Stimulated activated CD4-positive, alpha-beta T cell treated with anti-CD3 and anti-CD28 coated beads, Interleukin-15, amount 100 ng/mL, for 1 hour (primary cell): ENCODE results near the gene HOMER1.
"Not testable (repeated sequence)": the region's sequence is repeated elsewhere in the genome, so short reads cannot be mapped to it uniquely, and the experiment has no call there.

Source experiments
- DNase-seq, 2 donors: peaks; one replicate each; pipeline ENCODE4 v3.0.0-alpha.2; 2020; ENCODE audit warnings: low read depth in 1 of 2, low spot score in 1 of 2

The HOMER1 gene

GRCh38 chr5:79423296-79423695 lies 90.6 kb downstream of the HOMER1 start:
- DNase-seq: no peak

DNA sequence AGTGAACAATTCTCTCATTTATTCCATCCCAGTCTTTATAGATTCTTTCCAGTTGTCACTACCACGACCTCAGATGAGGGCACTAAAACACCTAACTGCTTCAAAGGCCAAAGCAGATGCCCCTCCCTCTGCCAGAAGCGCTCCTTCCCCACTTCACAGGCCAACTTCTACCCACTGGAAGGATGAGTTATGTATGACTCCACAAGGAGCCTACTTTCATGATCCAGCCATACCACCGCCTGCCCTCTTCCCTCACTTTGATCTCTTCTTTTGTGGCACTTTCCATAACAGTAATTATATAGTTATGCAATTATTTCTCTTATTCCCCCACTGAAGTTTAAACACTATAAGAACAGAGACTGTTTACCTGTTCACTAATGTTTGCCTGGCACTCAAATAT lies 93.7 kb downstream of the HOMER1 start:
- no peak for DNase-seq

GRCh38 chr5:79418276-79418675 lies 95.7 kb downstream of the HOMER1 start:
- no peak for DNase-seq

DNA sequence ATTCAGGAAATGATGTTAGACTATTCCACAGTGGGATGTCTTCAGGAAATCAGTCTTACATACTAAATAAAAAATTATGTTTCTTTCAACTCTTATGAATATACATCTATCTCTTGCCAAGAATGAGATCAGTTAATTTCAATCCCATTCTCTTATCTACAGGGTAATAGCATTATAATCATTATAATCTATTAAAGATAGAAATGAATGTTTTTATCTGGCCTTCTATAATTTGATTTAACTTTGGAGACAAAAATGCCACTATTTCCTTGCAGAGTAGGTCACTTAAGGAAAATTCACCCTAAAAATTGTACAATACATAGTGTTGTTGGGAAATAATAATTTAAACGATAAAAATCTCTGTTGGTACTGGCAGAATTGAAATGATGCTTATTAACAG lies 96.4 kb downstream of the HOMER1 start:
- no peak for DNase-seq

DNA sequence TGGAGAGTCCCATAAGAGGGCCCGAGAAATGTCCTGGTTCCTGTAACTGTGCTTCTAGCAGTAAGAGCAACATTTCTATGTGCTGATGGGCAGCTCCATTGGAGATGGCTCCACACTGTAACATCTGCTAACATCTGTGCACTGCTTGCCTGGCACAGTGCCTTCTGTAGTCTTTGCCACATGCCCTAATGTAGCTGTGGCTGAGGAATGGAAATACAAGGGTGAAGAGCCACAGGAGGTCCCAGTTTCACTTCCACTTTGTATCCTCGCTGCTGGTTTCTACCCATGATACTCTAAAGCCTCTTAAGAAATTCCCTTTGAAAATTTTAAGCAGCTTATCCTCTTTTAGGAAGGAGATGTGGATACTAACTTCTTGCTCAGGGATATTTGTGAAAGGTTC lies 97.4 kb downstream of the HOMER1 start:
- DNase-seq: no peak

DNA sequence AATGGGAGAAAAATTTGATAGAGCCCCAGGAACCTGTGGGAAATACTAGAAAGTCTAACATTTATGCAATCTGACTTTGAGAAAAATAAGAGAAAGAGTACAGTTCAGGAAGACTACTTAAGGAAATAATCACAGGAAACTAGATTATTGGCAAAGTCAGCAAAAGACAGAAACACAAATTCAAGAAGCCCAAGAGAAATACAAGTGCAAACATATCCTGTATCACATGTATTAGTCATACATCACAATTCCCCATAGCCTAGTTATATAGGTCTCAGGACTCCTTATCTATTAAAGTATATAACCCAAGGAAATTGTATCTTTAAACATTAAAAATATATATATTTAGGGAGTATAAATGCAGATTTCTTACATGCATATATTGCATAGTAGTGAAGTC lies 100.8 kb downstream of the HOMER1 start:
- DNase-seq: no peak

- no peak for DNase-seq
Measured at GRCh38 chr5:79408028-79408427, 105.9 kb downstream of the HOMER1 start.

- DNase-seq: no peak
Measured at GRCh38 chr5:79407591-79407990, 106.3 kb downstream of the HOMER1 start.

GRCh38 chr5:79401216-79401615 lies 112.7 kb downstream of the HOMER1 start:
- no peak for DNase-seq

DNA sequence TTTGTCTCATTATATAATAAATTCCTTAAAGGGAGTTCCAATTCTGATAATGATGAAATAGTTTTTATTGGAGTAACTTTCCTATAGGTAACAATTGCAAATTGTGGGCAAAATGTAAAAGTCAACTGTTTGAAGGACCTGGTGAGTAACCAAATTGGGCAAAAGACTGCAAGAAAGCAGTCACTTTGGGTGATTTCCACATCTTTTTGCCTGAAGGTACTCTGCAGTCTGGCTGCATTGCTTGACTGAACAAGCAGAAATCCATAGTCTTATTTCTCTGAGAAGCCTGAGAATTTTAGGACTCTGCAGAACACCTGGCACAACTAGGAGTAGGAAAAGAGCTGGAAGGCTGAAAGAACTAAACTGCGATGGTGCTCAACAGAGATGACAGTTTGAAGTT lies 114.9 kb downstream of the HOMER1 start:
- no peak for DNase-seq

- DNase-seq: no peak
Measured at GRCh38 chr5:79397080-79397479, 116.9 kb downstream of the HOMER1 start.

GRCh38 chr5:79396265-79396664 lies 117.7 kb downstream of the HOMER1 start:
- DNase-seq: no peak

- DNase-seq: no peak
Measured at GRCh38 chr5:79395296-79395695, 118.6 kb downstream of the HOMER1 start.

- no peak for DNase-seq
Measured at GRCh38 chr5:79392776-79393175, 121.2 kb downstream of the HOMER1 start.

GRCh38 chr5:79386679-79387078 lies 127.3 kb downstream of the HOMER1 start:
- DNase-seq: no peak

GRCh38 chr5:79385126-79385525 lies 128.8 kb downstream of the HOMER1 start:
- DNase-seq: not testable (repeated sequence)

DNA sequence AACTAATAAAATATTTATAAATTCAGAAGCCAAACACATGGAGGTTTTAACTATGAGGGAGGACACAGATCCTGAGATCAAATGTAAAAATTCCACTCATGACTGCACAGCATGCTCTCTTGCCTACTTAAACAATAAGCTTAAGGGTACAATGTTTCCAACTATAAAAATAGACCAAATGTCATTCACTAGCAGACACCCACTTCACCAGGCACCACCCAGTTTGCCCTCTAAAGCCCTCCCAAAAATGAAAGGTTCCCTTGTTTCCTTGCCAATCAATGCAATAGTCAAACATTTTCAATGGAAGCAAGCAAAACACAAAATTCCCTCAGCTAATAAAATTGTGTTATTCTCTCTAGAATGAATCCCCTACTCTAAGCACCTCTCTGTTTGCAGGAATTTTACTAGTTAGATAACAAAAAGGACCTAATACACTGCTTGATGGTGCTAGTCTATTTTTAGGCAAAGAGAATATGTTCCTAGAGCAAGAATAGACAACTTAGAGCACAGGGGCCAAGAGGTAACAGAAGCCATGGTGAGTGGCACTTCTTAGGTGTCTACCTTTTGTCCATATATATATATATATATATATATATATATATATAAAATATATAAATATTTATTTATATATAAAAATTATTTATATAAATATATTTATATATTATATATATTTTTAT lies 135.3 kb downstream of the HOMER1 start:
- no peak for DNase-seq

DNA sequence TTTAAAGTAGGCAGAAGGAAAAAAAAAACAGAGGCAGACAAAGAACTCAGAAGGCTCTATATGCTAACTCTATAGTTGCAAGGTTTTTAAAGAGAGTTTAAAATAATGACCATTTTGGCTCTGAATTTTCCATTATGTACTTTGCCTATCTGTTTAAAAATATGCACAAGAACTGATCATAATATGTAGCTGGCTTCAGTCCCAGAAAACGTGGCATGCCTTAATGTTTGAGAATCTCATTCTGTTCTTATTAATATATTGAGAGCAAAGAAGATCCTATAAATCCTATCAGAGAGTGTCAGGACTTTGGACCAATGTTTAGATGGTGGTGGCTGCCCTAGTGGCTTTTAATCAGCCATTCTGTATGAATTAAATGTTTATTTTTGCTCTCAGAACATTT lies 156.5 kb downstream of the HOMER1 start:
- DNase-seq: no peak

- no peak for DNase-seq
Measured at GRCh38 chr5:79349881-79350280, 164.1 kb downstream of the HOMER1 start.

DNA sequence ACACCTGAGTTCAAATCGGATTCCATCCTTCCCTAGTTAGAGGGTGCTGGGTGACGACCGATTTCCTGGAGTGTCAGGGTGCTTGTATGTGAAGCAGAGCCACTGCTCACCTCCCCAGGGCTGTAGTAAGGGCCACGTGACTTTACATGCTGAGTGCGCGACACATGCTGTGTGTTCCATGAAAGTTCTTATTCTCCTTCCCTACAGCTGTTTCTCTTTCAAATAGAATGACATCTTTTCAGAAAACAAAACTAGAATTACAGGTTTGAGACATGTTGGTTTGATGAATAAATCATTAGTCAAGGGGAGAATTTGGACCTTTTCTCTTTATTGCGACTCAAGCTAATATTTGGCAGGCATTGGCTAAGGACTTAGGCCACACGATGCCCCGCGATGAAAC lies 164.9 kb downstream of the HOMER1 start:
- no peak for DNase-seq

DNA sequence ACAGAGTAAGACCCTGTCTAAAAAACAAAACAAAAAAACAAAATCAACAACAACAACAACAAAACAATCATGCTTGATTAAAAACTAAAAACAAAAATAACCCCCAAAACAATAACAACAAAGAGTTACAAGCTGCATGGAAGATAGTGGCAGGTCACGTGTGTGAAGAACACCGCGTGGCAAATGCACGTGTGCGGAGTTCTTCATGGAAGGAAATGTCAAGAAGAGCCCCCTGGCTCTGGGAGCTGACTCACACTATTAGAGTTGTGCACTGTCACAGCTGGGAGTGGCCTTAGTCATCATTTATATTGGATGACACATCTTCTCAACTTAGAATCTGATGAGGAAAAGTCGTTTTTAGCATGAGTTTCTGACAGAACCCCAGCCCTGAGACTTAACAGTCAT lies 167.5 kb downstream of the HOMER1 start:
- DNase-seq: no peak

DNA sequence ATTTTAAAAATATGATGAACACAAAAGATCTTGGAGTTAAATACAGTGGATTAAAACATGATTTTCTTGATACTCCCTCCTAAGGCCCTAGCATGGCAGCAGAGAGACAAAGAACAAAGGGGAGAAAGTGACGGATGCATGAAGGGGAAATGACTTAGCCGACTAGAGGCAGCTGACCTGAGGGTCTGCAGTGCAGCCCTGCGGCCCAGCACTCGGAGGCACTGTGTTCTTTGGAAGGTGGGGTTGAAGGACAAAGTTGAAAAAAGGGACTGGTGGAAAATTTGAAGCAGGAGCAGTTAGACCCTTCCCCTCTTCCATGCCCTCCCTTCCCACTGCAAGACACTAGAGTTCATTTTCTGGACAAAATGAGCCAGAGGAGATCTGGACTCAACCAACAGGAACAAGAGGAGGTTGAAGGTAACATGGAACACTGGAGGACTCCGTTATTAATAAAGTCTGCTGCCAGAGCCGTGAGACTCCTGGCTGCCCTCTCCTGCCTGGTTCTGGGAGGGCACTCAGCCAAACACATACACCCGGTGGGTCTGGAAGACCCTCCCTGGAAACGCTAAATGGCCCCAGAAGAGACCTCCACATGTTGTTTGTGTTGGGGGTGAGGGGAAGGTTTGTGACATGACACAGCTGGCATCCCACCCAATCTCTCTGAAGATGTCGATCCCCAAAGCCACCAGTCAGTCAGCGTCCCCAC lies 179.9 kb downstream of the HOMER1 start:
- no peak for DNase-seq

GRCh38 chr5:79330071-79330470 lies 183.9 kb downstream of the HOMER1 start:
- no peak for DNase-seq
